NCI-H2081 treated with DMSO at 0.1 percent for 48 hours (cell line): Measurements from ENCODE around the gene ALPK3.
"Not testable (repeated sequence)": the region's sequence is repeated elsewhere in the genome, so short reads cannot be mapped to it uniquely, and the experiment has no call there.

Experiments used
- DNase-seq: peaks from one replicate; lab custom pipeline; 2025; lab: John Stamatoyannopoulos, UW

The ALPK3 gene

GRCh38 chr15:84824260-84825007 is 7.3 kb downstream of the ALPK3 start:
- no peak for DNase-seq

- no peak for DNase-seq
Measured at GRCh38 chr15:84826369-84826823, 9.2 kb downstream of the ALPK3 start.

- DNase-seq: no peak
Measured at GRCh38 chr15:84827246-84827645, 10.1 kb downstream of the ALPK3 start.

- no peak for DNase-seq
Measured at GRCh38 chr15:84828086-84828908, 11.1 kb downstream of the ALPK3 start.

- no peak for DNase-seq
Measured at GRCh38 chr15:84829428-84829827, 12.3 kb downstream of the ALPK3 start.

- DNase-seq: no peak
Measured at GRCh38 chr15:84830036-84830435, 12.9 kb downstream of the ALPK3 start.

- no peak for DNase-seq
Measured at GRCh38 chr15:84831028-84831427, 13.9 kb downstream of the ALPK3 start.

- DNase-seq: no peak
Measured at GRCh38 chr15:84831613-84832012, 14.5 kb downstream of the ALPK3 start.

GRCh38 chr15:84832448-84833040 is 15.4 kb downstream of the ALPK3 start:
- DNase-seq: no peak

GRCh38 chr15:84833447-84834228 is 16.5 kb downstream of the ALPK3 start:
- no peak for DNase-seq

- no peak for DNase-seq
Measured at GRCh38 chr15:84834229-84834955, 17.2 kb downstream of the ALPK3 start.

- no peak for DNase-seq
Measured at GRCh38 chr15:84834969-84835368, 17.8 kb downstream of the ALPK3 start.

GRCh38 chr15:84835661-84836337 is 18.6 kb downstream of the ALPK3 start:
- DNase-seq: no peak

GRCh38 chr15:84836844-84837243 is 19.7 kb downstream of the ALPK3 start:
- DNase-seq: no peak

- DNase-seq: no peak
Measured at GRCh38 chr15:84839714-84840113, 22.6 kb downstream of the ALPK3 start.

- DNase-seq: no peak
Measured at GRCh38 chr15:84840255-84840654, 23.1 kb downstream of the ALPK3 start.

- DNase-seq: no peak
Measured at GRCh38 chr15:84840741-84841429, 23.7 kb downstream of the ALPK3 start.

- DNase-seq: no peak
Measured at GRCh38 chr15:84842781-84843180, 25.6 kb downstream of the ALPK3 start.

GRCh38 chr15:84844964-84845363 is 27.8 kb downstream of the ALPK3 start:
- DNase-seq: no peak

- DNase-seq: not testable (repeated sequence)
Measured at GRCh38 chr15:84845631-84846030, 28.5 kb downstream of the ALPK3 start.
